22Rv1 (cell line): ENCODE data around the gene INSIG1.

Experiments used
- H3K27ac ChIP-seq: fragments of 450-650 bp; 2 replicates; pipeline ENCODE4 v1.5.1; 2017
- CTCF ChIP-seq: fragments of 450-650 bp; IDR thresholded peaks from 2 replicates; pipeline ENCODE4 v1.5.1; 2017; ENCODE audit warnings: mild to moderate bottlenecking
- ZFX ChIP-seq: fragments of 450-650 bp; IDR thresholded peaks from 2 replicates; pipeline ENCODE4 v1.6.1; 2017; ENCODE audit warnings: antibody characterized with exemption, borderline replicate concordance

The INSIG1 gene

GRCh38 chr7:155266440-155266839, 31.2 kb upstream of the INSIG1 start:
- H3K27ac ChIP-seq = no peak overlapping the region
- no peak for TF ChIP-seq CTCF

GRCh38 chr7:155267023-155267422, 30.7 kb upstream of the INSIG1 start:
- H3K27ac ChIP-seq = no peak overlapping the region
- no peak for TF ChIP-seq CTCF

GRCh38 chr7:155267436-155267835, 30.2 kb upstream of the INSIG1 start:
- TF ChIP-seq ZFX (no peak), CTCF (no peak)
- no peak overlapping the region for H3K27ac ChIP-seq

- TF ChIP-seq ZFX (no peak), CTCF (no peak)
- H3K27ac ChIP-seq = no peak overlapping the region
Measured at GRCh38 chr7:155268211-155268610, 29.5 kb upstream of the INSIG1 start.

GRCh38 chr7:155268921-155269650, 28.6 kb upstream of the INSIG1 start:
- H3K27ac ChIP-seq = no peak overlapping the region
- TF ChIP-seq CTCF (no peak), ZFX (no peak)

- no peak overlapping the region for H3K27ac ChIP-seq
- TF ChIP-seq ZFX (no peak), CTCF (no peak)
Measured at GRCh38 chr7:155269766-155270585, 27.7 kb upstream of the INSIG1 start.

- no peak overlapping the region for H3K27ac ChIP-seq
- no peak for TF ChIP-seq ZFX
- TF ChIP-seq CTCF = no peak
Measured at GRCh38 chr7:155270861-155271260, 26.8 kb upstream of the INSIG1 start.
